ENCODE results near the gene SDHA. TPM values are rescaled to one million over a fixed set of nuclear protein-coding genes. Genes with fewer than 3 reads are reported as not detected.

SDHA gene
- total and polyA plus RNA-seq, 2 of the 13 experiments (the other 11 are each of a cell fraction or from before 2014, with no cell fraction given), result 185 to 240 TPM

DNA sequence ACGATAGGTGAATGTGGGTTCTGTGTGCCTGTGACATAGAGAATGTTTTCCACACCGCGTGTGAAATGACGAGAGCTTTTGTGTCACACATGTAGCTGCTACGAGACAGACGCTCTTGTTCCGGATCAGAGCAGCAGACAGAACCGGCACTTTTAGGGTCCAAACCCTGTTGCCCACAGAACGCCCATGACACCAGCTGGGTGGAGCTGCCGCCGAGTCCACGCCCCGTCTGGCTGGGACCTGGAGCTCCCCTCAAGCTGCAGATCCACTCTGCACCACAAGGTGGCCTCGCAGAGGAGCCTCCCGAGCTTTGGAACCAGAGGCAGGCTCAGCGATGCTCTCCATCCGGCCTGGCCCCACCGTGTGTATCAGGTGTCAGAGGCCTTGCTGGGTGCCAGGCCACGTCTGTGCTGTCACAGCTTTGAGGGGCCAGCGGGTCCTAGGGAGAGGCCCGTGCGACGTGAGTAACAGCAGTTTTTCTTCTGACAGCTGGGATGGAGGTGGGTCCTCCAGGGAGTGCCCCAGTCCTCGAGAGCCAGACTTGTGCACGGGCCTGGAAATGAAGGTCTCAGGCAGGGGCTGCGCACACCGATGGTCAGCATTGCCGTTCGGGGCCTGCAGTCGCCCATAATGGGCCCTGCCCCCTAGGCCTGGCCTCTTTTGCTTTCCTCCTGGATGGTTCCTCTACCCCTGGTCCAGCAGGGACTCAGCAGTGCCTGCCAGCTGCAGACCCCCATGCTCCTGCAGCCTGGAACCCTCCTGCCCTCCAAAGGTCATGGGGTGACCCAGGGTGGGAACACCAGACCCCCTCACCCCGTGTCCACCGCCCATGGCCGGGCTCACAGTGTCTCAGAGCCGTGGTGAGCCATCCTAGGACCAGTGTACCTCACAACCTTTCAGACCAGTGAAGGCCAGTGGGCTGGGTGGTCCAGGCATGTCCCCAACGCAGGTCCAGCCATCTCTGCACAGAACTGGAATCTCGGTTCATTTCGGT lies 29.3 kb upstream of the SDHA start (continued):
- TF ChIP-seq, protein P1, sequence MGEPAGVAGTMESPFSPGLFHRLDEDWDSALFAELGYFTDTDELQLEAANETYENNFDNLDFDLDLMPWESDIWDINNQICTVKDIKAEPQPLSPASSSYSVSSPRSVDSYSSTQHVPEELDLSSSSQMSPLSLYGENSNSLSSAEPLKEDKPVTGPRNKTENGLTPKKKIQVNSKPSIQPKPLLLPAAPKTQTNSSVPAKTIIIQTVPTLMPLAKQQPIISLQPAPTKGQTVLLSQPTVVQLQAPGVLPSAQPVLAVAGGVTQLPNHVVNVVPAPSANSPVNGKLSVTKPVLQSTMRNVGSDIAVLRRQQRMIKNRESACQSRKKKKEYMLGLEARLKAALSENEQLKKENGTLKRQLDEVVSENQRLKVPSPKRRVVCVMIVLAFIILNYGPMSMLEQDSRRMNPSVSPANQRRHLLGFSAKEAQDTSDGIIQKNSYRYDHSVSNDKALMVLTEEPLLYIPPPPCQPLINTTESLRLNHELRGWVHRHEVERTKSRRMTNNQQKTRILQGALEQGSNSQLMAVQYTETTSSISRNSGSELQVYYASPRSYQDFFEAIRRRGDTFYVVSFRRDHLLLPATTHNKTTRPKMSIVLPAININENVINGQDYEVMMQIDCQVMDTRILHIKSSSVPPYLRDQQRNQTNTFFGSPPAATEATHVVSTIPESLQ (CRISPR knock-in tag; conservative IDR thresholded peaks at IDR 0.05), result no peak
- TF ChIP-seq, protein P2, sequence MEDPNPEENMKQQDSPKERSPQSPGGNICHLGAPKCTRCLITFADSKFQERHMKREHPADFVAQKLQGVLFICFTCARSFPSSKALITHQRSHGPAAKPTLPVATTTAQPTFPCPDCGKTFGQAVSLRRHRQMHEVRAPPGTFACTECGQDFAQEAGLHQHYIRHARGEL (CRISPR knock-in tag; IDR thresholded peaks at IDR 0.05), result no peak
- TF ChIP-seq ZNF558 (CRISPR knock-in tag; IDR thresholded peaks at IDR 0.05; ENCODE audit: borderline replicate concordance) (no peak), HIC2 (CRISPR knock-in tag; IDR thresholded peaks at IDR 0.05; ENCODE audit: low read depth) (no peak), ZBTB3 (CRISPR knock-in tag; IDR thresholded peaks at IDR 0.05; ENCODE audit: borderline replicate concordance, low read depth) (no peak), ELF3 (CRISPR knock-in tag; IDR thresholded peaks at IDR 0.05) (no peak), YY1 (IDR thresholded peaks at IDR 0.05; ENCODE audit: insufficient read depth, insufficient replicate concordance, low read depth, low read length) (peak; percentile 41), BCLAF1 (IDR thresholded peaks at IDR 0.05) (no peak), ZMYM2 (CRISPR knock-in tag; IDR thresholded peaks at IDR 0.05) (no peak), MBNL3 (CRISPR knock-in tag; conservative IDR thresholded peaks at IDR 0.05) (no peak), TBX2 (CRISPR knock-in tag; IDR thresholded peaks at IDR 0.05; ENCODE audit: borderline replicate concordance) (no peak), ARHGAP35 (CRISPR knock-in tag; IDR thresholded peaks at IDR 0.05; ENCODE audit: borderline replicate concordance) (no peak)
- TF ChIP-seq, protein P3, sequence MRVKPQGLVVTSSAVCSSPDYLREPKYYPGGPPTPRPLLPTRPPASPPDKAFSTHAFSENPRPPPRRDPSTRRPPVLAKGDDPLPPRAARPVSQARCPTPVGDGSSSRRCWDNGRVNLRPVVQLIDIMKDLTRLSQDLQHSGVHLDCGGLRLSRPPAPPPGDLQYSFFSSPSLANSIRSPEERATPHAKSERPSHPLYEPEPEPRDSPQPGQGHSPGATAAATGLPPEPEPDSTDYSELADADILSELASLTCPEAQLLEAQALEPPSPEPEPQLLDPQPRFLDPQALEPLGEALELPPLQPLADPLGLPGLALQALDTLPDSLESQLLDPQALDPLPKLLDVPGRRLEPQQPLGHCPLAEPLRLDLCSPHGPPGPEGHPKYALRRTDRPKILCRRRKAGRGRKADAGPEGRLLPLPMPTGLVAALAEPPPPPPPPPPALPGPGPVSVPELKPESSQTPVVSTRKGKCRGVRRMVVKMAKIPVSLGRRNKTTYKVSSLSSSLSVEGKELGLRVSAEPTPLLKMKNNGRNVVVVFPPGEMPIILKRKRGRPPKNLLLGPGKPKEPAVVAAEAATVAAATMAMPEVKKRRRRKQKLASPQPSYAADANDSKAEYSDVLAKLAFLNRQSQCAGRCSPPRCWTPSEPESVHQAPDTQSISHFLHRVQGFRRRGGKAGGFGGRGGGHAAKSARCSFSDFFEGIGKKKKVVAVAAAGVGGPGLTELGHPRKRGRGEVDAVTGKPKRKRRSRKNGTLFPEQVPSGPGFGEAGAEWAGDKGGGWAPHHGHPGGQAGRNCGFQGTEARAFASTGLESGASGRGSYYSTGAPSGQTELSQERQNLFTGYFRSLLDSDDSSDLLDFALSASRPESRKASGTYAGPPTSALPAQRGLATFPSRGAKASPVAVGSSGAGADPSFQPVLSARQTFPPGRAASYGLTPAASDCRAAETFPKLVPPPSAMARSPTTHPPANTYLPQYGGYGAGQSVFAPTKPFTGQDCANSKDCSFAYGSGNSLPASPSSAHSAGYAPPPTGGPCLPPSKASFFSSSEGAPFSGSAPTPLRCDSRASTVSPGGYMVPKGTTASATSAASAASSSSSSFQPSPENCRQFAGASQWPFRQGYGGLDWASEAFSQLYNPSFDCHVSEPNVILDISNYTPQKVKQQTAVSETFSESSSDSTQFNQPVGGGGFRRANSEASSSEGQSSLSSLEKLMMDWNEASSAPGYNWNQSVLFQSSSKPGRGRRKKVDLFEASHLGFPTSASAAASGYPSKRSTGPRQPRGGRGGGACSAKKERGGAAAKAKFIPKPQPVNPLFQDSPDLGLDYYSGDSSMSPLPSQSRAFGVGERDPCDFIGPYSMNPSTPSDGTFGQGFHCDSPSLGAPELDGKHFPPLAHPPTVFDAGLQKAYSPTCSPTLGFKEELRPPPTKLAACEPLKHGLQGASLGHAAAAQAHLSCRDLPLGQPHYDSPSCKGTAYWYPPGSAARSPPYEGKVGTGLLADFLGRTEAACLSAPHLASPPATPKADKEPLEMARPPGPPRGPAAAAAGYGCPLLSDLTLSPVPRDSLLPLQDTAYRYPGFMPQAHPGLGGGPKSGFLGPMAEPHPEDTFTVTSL (CRISPR knock-in tag; IDR thresholded peaks at IDR 0.05; ENCODE audit: borderline replicate concordance), result no peak
